ENCODE measurements around the gene STIM2. TPM values are rescaled to one million over a fixed set of nuclear protein-coding genes. Genes with fewer than 3 reads are reported as not detected.
"Not testable (repeated sequence)": the region's sequence is repeated elsewhere in the genome, so short reads cannot be mapped to it uniquely, and the experiment has no call there.

The STIM2 gene
- total and polyA plus RNA-seq, 2 donors (not counting 1 experiment from before 2014, with no cell fraction given), result 48.6 to 96.0 TPM

DNA sequence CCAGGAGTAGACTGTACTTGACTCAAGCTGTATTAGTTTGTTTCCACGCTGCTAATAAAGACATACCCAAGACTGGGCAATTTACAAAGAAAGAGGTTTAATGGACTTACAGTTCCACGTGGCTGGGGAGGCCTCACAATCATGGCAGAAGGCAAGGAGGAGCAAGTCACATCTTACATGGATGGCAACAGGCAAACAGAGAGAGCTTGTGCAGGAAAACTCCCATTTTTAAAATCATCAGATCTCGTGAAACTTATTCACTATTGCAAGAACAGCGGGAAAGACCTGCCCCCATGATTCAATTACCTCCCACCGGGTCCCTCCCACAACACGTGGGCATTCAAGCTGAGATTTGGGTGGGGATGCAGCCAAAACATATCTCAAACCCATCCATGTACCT, 37.7 kb upstream of the STIM2 start:
- H3K4me3 ChIP-seq (ENCODE audit: control extremely low read depth in 1 of 5, extremely low read depth in 1 of 5, insufficient read depth in 1 of 5, low read depth in 2 of 5, low read length in 4 of 5), result peak overlapping the region in 1 of 5 experiments; percentile 29
- DNase-seq; ATAC-seq (ENCODE audit: low read depth); H3K9me3 Mint-ChIP-seq (ENCODE audit: insufficient read depth); H3K36me3 ChIP-seq (replicated peaks in 1 of 2; ENCODE audit: control extremely low read depth in 1 of 2, control insufficient read depth in 1 of 2, extremely low read depth in 1 of 2, insufficient read depth in 2 of 2, low read length in 1 of 2); H3K27ac ChIP-seq (ENCODE audit: low read length in 2 of 2); POLR2A ChIA-PET; H4K20me1 ChIP-seq (ENCODE audit: control insufficient read depth, insufficient read depth, low read length, poor library complexity, severe bottlenecking); H3K79me2 ChIP-seq (ENCODE audit: control insufficient read depth, insufficient read depth, low read length); H3K9ac ChIP-seq (ENCODE audit: low read length); H2AFZ ChIP-seq (ENCODE audit: insufficient read depth, low read depth, low read length, poor library complexity, severe bottlenecking): not testable (repeated sequence)
- peaks cover 0 to 23% (median 15%) of the 10 kb centered on the region in 3 donors for H3K9me3 ChIP-seq (ENCODE audit: control extremely low read depth in 1 of 3, control insufficient read depth in 2 of 3, insufficient read depth in 1 of 3, low read length in 2 of 3)
- Mint-ChIP-seq H3K4me3 (peak overlapping the region; percentile 78), H3K27ac (peak overlapping the region; percentile 76), H3K4me1 (peaks cover 71% of the 10 kb centered on the region), H3K27me3 (peaks cover 42% of the 10 kb centered on the region)
- intact Hi-C loops (cut with micrococcal nuclease), result loop anchor here (1.0 to 5.0 kb wide), 4 partner anchors 14 to 189 kb away; no protein-coding TSS in a partner anchor
- peak overlapping the region; percentile 52 for H3K4me2 ChIP-seq (replicated peaks; ENCODE audit: low read depth, low read length, poor library complexity, severe bottlenecking)
- 60% methylated on average over 2 of the region's 6 CpGs for WGBS (ENCODE audit: insufficient coverage)
- peaks cover 0 to 50% (median 31%) of the 10 kb centered on the region in 4 experiments for H3K27me3 ChIP-seq (replicated peaks in 1 of 4; ENCODE audit: control extremely low read depth in 1 of 4, control insufficient read depth in 3 of 4, insufficient read depth in 4 of 4, low read length in 3 of 4)
- H3K4me1 ChIP-seq (ENCODE audit: control insufficient read depth in 2 of 2, insufficient read depth in 2 of 2, low read length in 2 of 2), result peaks cover 70 to 71% of the 10 kb centered on the region in 2 donors
- CTCF ChIA-PET, result interaction anchor here (0.6 to 2.4 kb wide), 8 partner anchors 9 to 366 kb away, joined by 3 to 9 read pairs (median 4); no protein-coding TSS in a partner anchor

DNA sequence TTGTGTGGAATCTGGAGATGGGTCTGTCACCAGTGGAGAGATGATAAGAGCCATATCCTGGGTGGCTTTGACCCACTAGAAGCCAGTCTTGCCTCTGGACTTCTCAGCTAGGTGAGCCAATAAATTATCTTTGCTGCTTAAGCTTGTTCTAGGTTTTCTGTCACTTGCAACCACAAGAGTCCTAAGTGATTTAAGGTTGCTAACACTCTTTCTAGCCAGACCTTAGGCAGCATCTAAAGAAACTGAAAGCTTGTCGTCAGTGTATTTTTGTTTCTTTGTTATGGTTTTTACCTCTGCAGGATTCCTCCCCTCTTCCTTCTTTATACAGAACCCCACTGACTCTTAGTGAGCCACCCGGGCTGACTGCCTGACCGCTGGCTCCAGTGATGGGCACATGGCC, 37.1 kb upstream of the STIM2 start:
- Histone ChIP-seq H4K20me1 (ENCODE audit: control insufficient read depth, insufficient read depth, low read length, poor library complexity, severe bottlenecking) (peaks cover 6% of the 10 kb centered on the region), H3K4me2 (replicated peaks; ENCODE audit: low read depth, low read length, poor library complexity, severe bottlenecking) (peak overlapping the region; percentile 52), H2AFZ (ENCODE audit: insufficient read depth, low read depth, low read length, poor library complexity, severe bottlenecking) (no peak overlapping the region), H3K36me3 (replicated peaks in 1 of 2; ENCODE audit: control extremely low read depth in 1 of 2, control insufficient read depth in 1 of 2, extremely low read depth in 1 of 2, insufficient read depth in 2 of 2, low read length in 1 of 2) (no peaks in the 10 kb centered on the region), H3K9ac (ENCODE audit: low read length) (no peak overlapping the region), H3K79me2 (ENCODE audit: control insufficient read depth, insufficient read depth, low read length) (peaks cover 4% of the 10 kb centered on the region), H3K27ac (ENCODE audit: low read length in 2 of 2) (no peak overlapping the region), H3K4me3 (ENCODE audit: control extremely low read depth in 1 of 5, extremely low read depth in 1 of 5, insufficient read depth in 1 of 5, low read depth in 2 of 5, low read length in 4 of 5) (no peak overlapping the region), H3K27me3 (replicated peaks in 1 of 4; ENCODE audit: control extremely low read depth in 1 of 4, control insufficient read depth in 3 of 4, insufficient read depth in 4 of 4, low read length in 3 of 4) (peaks cover 0 to 46% (median 28%) of the 10 kb centered on the region in 4 experiments), H3K4me1 (ENCODE audit: control insufficient read depth in 2 of 2, insufficient read depth in 2 of 2, low read length in 2 of 2) (peaks cover 67 to 69% of the 10 kb centered on the region in 2 donors), H3K9me3 (ENCODE audit: control extremely low read depth in 1 of 3, control insufficient read depth in 2 of 3, insufficient read depth in 1 of 3, low read length in 2 of 3) (peaks cover 0 to 23% (median 15%) of the 10 kb centered on the region in 3 donors)
- intact Hi-C loops (cut with micrococcal nuclease), result loop anchor here (2.0 to 5.0 kb wide), 3 partner anchors 15 to 189 kb away; no protein-coding TSS in a partner anchor
- no CpG with 5 or more reads among the region's 3 CpGs for WGBS (ENCODE audit: insufficient coverage)
- DNase-seq (no peak), ATAC-seq (ENCODE audit: low read depth) (no peak)
- CTCF ChIA-PET, result interaction anchor here (0.6 to 2.4 kb wide), 4 partner anchors 10 to 367 kb away, joined by 3 to 9 read pairs (median 5); no protein-coding TSS in a partner anchor
- H3K4me3 Mint-ChIP-seq, result peak overlapping the region; percentile 78
- TF ChIP-seq, protein P1, sequence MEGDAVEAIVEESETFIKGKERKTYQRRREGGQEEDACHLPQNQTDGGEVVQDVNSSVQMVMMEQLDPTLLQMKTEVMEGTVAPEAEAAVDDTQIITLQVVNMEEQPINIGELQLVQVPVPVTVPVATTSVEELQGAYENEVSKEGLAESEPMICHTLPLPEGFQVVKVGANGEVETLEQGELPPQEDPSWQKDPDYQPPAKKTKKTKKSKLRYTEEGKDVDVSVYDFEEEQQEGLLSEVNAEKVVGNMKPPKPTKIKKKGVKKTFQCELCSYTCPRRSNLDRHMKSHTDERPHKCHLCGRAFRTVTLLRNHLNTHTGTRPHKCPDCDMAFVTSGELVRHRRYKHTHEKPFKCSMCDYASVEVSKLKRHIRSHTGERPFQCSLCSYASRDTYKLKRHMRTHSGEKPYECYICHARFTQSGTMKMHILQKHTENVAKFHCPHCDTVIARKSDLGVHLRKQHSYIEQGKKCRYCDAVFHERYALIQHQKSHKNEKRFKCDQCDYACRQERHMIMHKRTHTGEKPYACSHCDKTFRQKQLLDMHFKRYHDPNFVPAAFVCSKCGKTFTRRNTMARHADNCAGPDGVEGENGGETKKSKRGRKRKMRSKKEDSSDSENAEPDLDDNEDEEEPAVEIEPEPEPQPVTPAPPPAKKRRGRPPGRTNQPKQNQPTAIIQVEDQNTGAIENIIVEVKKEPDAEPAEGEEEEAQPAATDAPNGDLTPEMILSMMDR (IDR thresholded peaks at IDR 0.05), result no peak
- TF ChIP-seq EZH2 (IDR thresholded peaks at IDR 0.05; ENCODE audit: borderline replicate concordance, insufficient read depth, low read depth, low read length, poor library complexity, severe bottlenecking), result no peak
- peaks cover 36% of the 10 kb centered on the region for H3K27me3 Mint-ChIP-seq
- POLR2A ChIA-PET, result no interaction called here
- peaks cover 71% of the 10 kb centered on the region for H3K4me1 Mint-ChIP-seq
- peak overlapping the region; percentile 51 for H3K27ac Mint-ChIP-seq
- peaks cover 6% of the 10 kb centered on the region for H3K9me3 Mint-ChIP-seq (ENCODE audit: insufficient read depth)

Data from B cell (primary cell).